Lung (tissue), 16 donors: ENCODE results near the gene FKBP9. TPM values are rescaled to one million over a fixed set of nuclear protein-coding genes. Genes with fewer than 3 reads are reported as not detected.

Source experiments
- ATAC-seq: fragments of 200-7000 bp; cut with Tn5 transposase; one replicate; pipeline ENCODE4 v1.9.1; 2020; ENCODE audit warnings: moderate number of reproducible peaks; ENCODE audit not compliant: insufficient read depth, low FRiP score
- DNase-seq, 3 donors: peaks; one replicate each; pipeline ENCODE4 v3.0.0-alpha.2; 2013 to 2017
- H3K27ac ChIP-seq, 2 donors: one replicate each; pipeline ENCODE4 v1.5.1; 2013; ENCODE audit warnings: mild to moderate bottlenecking in 2 of 2, moderate library complexity in 2 of 2, control low read depth in 1 of 2, inconsistent platforms in 1 of 2, low read depth in 1 of 2, low read length in 1 of 2
- H3K27me3 ChIP-seq, 3 donors: one replicate each; pipeline ENCODE4 v1.5.1; 2013; ENCODE audit warnings: low read length in 2 of 3; ENCODE audit not compliant: control insufficient read depth in 3 of 3, insufficient read depth in 3 of 3
- H3K36me3 ChIP-seq, 4 donors: one replicate each; pipeline ENCODE4 v1.5.1; 2013; ENCODE audit warnings: low read length in 4 of 4, mild to moderate bottlenecking in 1 of 4, moderate library complexity in 1 of 4; ENCODE audit not compliant: control insufficient read depth in 4 of 4, insufficient read depth in 4 of 4
- H3K4me1 ChIP-seq, 5 donors: one replicate each; pipeline ENCODE4 v1.5.1; 2013; ENCODE audit warnings: low read length in 5 of 5, mild to moderate bottlenecking in 2 of 5, moderate library complexity in 1 of 5; ENCODE audit not compliant: control insufficient read depth in 5 of 5, insufficient read depth in 5 of 5
- H3K4me3 ChIP-seq: one replicate; pipeline ENCODE4 v1.5.1; 2013; ENCODE audit warnings: mild to moderate bottlenecking, control low read depth, moderate library complexity
- H3K9ac ChIP-seq, 2 donors: one replicate each; pipeline ENCODE4 v1.5.1; 2013; ENCODE audit warnings: low read length in 2 of 2, control low read depth in 1 of 2; ENCODE audit not compliant: insufficient read depth in 1 of 2
- H3K9me3 ChIP-seq, 4 donors: one replicate each; pipeline ENCODE4 v1.5.1; 2013; ENCODE audit warnings: low read length in 3 of 4, mild to moderate bottlenecking in 1 of 4, moderate library complexity in 1 of 4; ENCODE audit not compliant: control insufficient read depth in 4 of 4, insufficient read depth in 3 of 4
- WGBS, 2 donors: extraction: QIAGEN DNeasy Blood & Tissue Kit; methylation state at CpG; one replicate each; pipeline ENCODE4 v1.1.7; 2013; 5-methylcytosine and 5-hydroxymethylcytosine counted together
- long read RNA-seq, 5 donors: transcript quantifications; one replicate each; lab custom pipeline, GENCODE V29; 2026
- polyA plus RNA-seq, 2 donors: library from polyadenylated mRNA; stranded (reverse); fragments of 200-250 nt; gene quantifications; one replicate each; pipeline ENCODE4 v1.2.1, GENCODE V29; 2013
- total RNA-seq, 2 donors: library from RNA; depleted of rRNA in 1 of 2; stranded (reverse); fragments of >200 nt in 1 of 2; gene quantifications; one replicate each; pipeline ENCODE4 v1.2.1, GENCODE V29; 2014 to 2021
- TF ChIP-seq, protein P1 (sequence below): IDR thresholded peaks from 2 replicates; pipeline ENCODE4 v1.5.1; 2012; ENCODE audit warnings: mild to moderate bottlenecking; ENCODE audit errors: control extremely low read depth, extremely low read depth
- donor health status: control.
- donor health status: control.
- donor health status: Bipolar disorder and iron deficiency.
- donor health status: healthy.
- donor health status: DM: yes; HTN: yes; CAD: no.

Gene FKBP9
- total RNA-seq (100 to 1,000 TPM; 117 to 118 TPM), polyA plus RNA-seq (10 to 100 TPM; 24.2 to 31.0 TPM)
- long read RNA-seq, donor 1, transcript FKBP9-201 (10 exons, 3,462 nt): major isoform, 45 of 141 reads
- long read RNA-seq, donor 1, partial matches to known transcripts: 40 of 141 reads
- long read RNA-seq, donor 1, other reads (novel, unspliced or antisense): 55 of 141 reads
- long read RNA-seq, donor 2, transcript FKBP9-201 (10 exons, 3,462 nt): major isoform, 9 of 25 reads
- long read RNA-seq, donor 2, partial matches to known transcripts: 15 of 25 reads
- long read RNA-seq, donor 2, other reads (novel, unspliced or antisense): 0 of 25 reads
- long read RNA-seq, donor 3, transcript FKBP9-201 (10 exons, 3,462 nt): major isoform, 25 of 38 reads
- long read RNA-seq, donor 3, partial matches to known transcripts: 10 of 38 reads
- long read RNA-seq, donor 3, other reads (novel, unspliced or antisense): 0 of 38 reads
- long read RNA-seq, donor 4, transcript FKBP9-201 (10 exons, 3,462 nt): major isoform, 6 of 44 reads
- long read RNA-seq, donor 4, partial matches to known transcripts: 37 of 44 reads
- long read RNA-seq, donor 4, other reads (novel, unspliced or antisense): 0 of 44 reads
- long read RNA-seq, donor 5, transcript FKBP9-201 (10 exons, 3,462 nt): major isoform, 36 of 104 reads
- long read RNA-seq, donor 5, partial matches to known transcripts: 60 of 104 reads
- long read RNA-seq, donor 5, other reads (novel, unspliced or antisense): 0 of 104 reads

DNA sequence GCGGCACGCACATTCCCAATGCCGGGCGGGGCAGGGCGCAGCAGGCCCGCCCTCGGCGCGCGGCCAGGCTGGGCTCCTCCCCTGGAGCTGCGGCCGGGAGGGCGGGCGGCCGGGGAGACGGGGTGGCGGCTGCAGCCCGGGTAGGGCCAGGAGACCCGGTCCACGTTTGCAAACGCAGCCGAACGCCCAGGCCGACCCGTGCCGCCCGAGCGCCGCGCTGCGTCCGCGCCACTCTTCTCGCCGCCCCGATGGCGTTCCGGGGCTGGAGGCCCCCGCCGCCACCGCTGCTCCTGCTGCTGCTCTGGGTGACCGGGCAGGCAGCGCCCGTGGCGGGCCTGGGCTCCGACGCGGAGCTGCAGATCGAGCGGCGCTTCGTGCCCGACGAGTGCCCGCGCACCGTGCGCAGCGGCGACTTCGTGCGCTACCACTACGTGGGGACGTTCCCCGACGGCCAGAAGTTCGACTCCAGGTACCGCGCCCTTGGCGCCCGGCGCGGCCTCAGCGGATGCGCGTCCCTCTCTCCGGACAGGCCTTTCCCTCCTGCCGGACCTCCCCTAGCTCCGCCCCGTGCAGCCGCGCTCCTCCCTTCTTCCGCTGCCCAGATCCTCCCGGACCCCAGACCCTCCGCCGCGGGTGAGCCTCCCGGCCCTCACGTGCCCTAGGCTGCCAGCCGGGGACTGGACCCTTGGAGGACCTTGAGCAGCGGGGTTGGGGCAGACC, at the start of gene FKBP9:
Gene FKBP9 (plus strand): TSS at position 115 of the 720 bp plus-strand sequence. CDS start 134 bp downstream, at position 249.
- H3K36me3 ChIP-seq: peaks cover 0 to 7% (median 0%) of the 10 kb centered on the region in 4 donors
- peak; percentile 95 for ATAC-seq
- no peaks in the 10 kb centered on the region for H3K9me3 ChIP-seq
- H3K27me3 ChIP-seq: no peaks in the 10 kb centered on the region
- peak within 1 kb of the TSS; percentile 70 to 91 for H3K9ac ChIP-seq
- H3K27ac ChIP-seq: peak within 1 kb of the TSS; percentile 84 to 97
- peaks cover 0 to 11% (median 3%) of the 10 kb centered on the region in 5 donors for H3K4me1 ChIP-seq
- TF ChIP-seq, protein P1, sequence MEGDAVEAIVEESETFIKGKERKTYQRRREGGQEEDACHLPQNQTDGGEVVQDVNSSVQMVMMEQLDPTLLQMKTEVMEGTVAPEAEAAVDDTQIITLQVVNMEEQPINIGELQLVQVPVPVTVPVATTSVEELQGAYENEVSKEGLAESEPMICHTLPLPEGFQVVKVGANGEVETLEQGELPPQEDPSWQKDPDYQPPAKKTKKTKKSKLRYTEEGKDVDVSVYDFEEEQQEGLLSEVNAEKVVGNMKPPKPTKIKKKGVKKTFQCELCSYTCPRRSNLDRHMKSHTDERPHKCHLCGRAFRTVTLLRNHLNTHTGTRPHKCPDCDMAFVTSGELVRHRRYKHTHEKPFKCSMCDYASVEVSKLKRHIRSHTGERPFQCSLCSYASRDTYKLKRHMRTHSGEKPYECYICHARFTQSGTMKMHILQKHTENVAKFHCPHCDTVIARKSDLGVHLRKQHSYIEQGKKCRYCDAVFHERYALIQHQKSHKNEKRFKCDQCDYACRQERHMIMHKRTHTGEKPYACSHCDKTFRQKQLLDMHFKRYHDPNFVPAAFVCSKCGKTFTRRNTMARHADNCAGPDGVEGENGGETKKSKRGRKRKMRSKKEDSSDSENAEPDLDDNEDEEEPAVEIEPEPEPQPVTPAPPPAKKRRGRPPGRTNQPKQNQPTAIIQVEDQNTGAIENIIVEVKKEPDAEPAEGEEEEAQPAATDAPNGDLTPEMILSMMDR: no peak
- 1% methylated on average over 62 to 91 of the region's 91 CpGs for WGBS, 2 donors
- DNase-seq: peak; percentile 95 to 98 (median 95)
- peak within 1 kb of the TSS; percentile 78 for H3K4me3 ChIP-seq

- Histone ChIP-seq H3K4me3 (no peak overlapping the region), H3K4me1 (peaks cover 0 to 4% (median 0%) of the 10 kb centered on the region in 5 donors), H3K36me3 (peaks cover 2 to 13% (median 3%) of the 10 kb centered on the region in 4 donors), H3K9ac (no peak overlapping the region), H3K9me3 (no peaks in the 10 kb centered on the region), H3K27me3 (no peaks in the 10 kb centered on the region), H3K27ac (no peak overlapping the region)
- DNase-seq (no peak), ATAC-seq (no peak)
- 87 to 96% methylated on average over 1 of the region's 1 CpG for WGBS, 2 donors
- TF ChIP-seq, protein P1: no peak
Measured at GRCh38 chr7:32910195-32910594, 47.0 kb upstream of the FKBP9 start.

- H3K4me1 ChIP-seq: no peaks in the 10 kb centered on the region
- no peak overlapping the region for H3K4me3 ChIP-seq
- TF ChIP-seq, protein P1: no peak
- ATAC-seq (no peak), DNase-seq (no peak)
- H3K36me3 ChIP-seq: peaks cover 14 to 22% (median 17%) of the 10 kb centered on the region in 4 donors
- H3K27me3 ChIP-seq: no peaks in the 10 kb centered on the region
- 69 to 76% methylated on average over 1 of the region's 1 CpG for WGBS, 2 donors
- no peaks in the 10 kb centered on the region for H3K9me3 ChIP-seq
- no peak overlapping the region for H3K27ac ChIP-seq
- H3K9ac ChIP-seq: no peak overlapping the region
Measured at GRCh38 chr7:32914184-32914583, 43.1 kb upstream of the FKBP9 start.
